ENCODE results near the gene SPRR2E. TPM values are rescaled to one million over a fixed set of nuclear protein-coding genes. Genes with fewer than 3 reads are reported as not detected.

SPRR2E gene
- total and polyA plus RNA-seq, 2 donors from 2014 or later: not detected

DNA sequence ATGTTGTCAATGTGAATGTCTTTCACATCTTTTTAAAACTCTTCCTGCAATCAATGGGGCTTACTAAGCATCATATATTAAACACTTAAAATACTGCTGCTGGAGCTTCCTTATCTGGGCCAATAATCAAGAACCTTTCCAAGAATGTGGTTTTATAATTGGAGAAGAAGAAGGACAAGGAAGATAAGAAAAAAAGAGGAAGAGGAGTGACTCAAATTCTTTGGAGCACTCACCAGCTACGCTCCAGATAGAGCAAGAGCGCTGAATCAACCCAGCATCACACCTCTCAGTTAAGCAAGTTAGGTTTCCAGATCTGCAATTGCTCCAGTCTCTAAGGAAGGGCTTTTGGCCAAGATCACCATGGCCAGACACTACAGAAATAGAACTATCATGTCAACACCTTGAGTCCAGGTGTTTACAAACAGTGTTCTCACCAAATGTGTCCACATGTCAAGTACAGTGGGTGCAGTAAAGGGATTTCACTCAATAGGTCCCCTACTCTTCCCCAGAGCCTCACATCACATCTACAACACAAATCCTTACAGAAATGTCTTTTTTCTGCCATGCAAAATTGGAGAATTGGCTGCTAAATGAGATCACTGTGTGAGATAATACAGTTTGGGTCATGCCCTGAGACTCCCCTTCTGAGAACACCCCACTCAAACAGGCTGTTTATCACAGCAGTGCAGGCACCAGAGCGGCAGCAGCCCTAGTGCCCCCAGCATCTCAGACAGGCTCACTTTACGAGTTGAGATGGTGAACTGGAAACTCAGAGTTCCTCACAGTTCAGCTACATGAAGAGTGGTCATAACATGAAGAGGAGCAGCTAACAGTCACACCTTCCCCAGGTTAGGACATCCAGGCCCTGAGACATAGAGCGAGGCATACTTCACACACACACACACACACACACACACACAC, 21.3 kb downstream of the SPRR2E start:
- Histone ChIP-seq H3K4me3 (ENCODE audit: low read length in 3 of 3) (no peak overlapping the region), H3K9ac (ENCODE audit: low read length in 3 of 3) (no peak overlapping the region), H3K4me1 (ENCODE audit: control insufficient read depth in 2 of 3, insufficient read depth in 2 of 3, low read depth in 1 of 3, low read length in 3 of 3) (no peaks in the 10 kb centered on the region), H3K9me3 (ENCODE audit: control insufficient read depth in 2 of 3, insufficient read depth in 1 of 3, low read length in 3 of 3) (no peaks in the 10 kb centered on the region), H3K27ac (ENCODE audit: low read depth in 2 of 2, low read length in 2 of 2) (no peak overlapping the region), H3K27me3 (ENCODE audit: control insufficient read depth, insufficient read depth, low read length) (no peaks in the 10 kb centered on the region), H3K36me3 (ENCODE audit: control insufficient read depth in 2 of 3, insufficient read depth in 3 of 3, low read length in 3 of 3) (no peaks in the 10 kb centered on the region)
- TF ChIP-seq, protein P1, sequence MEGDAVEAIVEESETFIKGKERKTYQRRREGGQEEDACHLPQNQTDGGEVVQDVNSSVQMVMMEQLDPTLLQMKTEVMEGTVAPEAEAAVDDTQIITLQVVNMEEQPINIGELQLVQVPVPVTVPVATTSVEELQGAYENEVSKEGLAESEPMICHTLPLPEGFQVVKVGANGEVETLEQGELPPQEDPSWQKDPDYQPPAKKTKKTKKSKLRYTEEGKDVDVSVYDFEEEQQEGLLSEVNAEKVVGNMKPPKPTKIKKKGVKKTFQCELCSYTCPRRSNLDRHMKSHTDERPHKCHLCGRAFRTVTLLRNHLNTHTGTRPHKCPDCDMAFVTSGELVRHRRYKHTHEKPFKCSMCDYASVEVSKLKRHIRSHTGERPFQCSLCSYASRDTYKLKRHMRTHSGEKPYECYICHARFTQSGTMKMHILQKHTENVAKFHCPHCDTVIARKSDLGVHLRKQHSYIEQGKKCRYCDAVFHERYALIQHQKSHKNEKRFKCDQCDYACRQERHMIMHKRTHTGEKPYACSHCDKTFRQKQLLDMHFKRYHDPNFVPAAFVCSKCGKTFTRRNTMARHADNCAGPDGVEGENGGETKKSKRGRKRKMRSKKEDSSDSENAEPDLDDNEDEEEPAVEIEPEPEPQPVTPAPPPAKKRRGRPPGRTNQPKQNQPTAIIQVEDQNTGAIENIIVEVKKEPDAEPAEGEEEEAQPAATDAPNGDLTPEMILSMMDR (IDR thresholded peaks at IDR 0.05; ENCODE audit: borderline replicate concordance, extremely low read depth, insufficient read depth): no peak
- FAIRE-seq (no peak), DNase-seq (no peak)
- intact Hi-C loops (cut with DNase I): no loop called here

DNA sequence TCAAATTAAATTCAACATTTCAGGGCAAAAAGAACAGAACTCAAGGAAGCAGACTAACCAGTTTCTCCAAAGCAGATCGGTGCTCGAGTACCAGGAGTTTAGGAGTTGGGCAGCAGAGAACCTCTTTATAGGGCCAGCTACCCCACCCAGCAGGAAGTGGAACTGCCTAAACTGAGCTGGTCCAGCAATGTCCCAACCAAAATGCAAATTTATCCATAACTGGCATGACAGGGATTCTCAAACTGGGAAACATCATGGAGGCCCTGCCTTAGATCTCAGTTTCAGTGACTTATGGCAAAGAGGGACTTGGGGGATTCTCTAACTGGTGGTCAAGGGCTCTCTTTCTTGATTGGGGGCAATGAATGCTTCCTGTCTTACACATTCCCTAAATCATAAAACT, 22.8 kb downstream of the SPRR2E start, which contains the start of gene SPRR2B:
TSS of gene SPRR2B (minus strand) at position 101 of the 400 bp plus-strand sequence. CDS start 772 bp downstream, outside the sequence.
- no peak within 1 kb of the TSS for H3K4me3 ChIP-seq (ENCODE audit: low read length in 3 of 3)
- no peak for FAIRE-seq
- TF ChIP-seq, protein P1 (IDR thresholded peaks at IDR 0.05; ENCODE audit: borderline replicate concordance, extremely low read depth, insufficient read depth): no peak
- no peak within 1 kb of the TSS for H3K27ac ChIP-seq (ENCODE audit: low read depth in 2 of 2, low read length in 2 of 2)
- no peaks in the 10 kb centered on the region for H3K27me3 ChIP-seq (ENCODE audit: control insufficient read depth, insufficient read depth, low read length)
- no peak within 1 kb of the TSS for H3K9ac ChIP-seq (ENCODE audit: low read length in 3 of 3)
- H3K36me3 ChIP-seq (ENCODE audit: control insufficient read depth in 2 of 3, insufficient read depth in 3 of 3, low read length in 3 of 3): no peaks in the 10 kb centered on the region
- no peaks in the 10 kb centered on the region for H3K9me3 ChIP-seq (ENCODE audit: control insufficient read depth in 2 of 3, insufficient read depth in 1 of 3, low read length in 3 of 3)
- DNase-seq: no peak
- intact Hi-C loops (cut with DNase I): no loop called here
- H3K4me1 ChIP-seq (ENCODE audit: control insufficient read depth in 2 of 3, insufficient read depth in 2 of 3, low read depth in 1 of 3, low read length in 3 of 3): no peaks in the 10 kb centered on the region

DNA sequence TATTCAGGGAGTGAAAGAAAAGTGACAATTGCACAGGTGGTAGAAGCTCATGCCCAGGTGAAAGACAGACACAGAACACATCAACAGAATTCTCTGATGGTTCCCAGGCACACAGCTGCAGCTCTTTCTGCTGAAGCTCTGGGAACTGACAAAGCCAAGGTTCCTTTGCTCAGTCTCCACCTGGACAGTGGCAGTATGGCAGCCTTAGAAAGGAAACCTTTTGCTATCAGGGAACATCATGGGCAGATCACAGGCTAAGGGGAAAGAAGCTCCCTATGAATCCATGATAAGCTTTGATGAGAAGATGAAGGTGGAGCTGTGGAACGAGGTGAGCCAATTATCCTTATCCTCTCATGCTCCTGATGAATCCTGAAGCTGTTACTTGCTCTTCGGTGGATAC, 24.1 kb downstream of the SPRR2E start:
- Histone ChIP-seq H3K27me3 (ENCODE audit: control insufficient read depth, insufficient read depth, low read length) (no peaks in the 10 kb centered on the region), H3K9ac (ENCODE audit: low read length in 3 of 3) (no peak overlapping the region), H3K4me1 (ENCODE audit: control insufficient read depth in 2 of 3, insufficient read depth in 2 of 3, low read depth in 1 of 3, low read length in 3 of 3) (no peaks in the 10 kb centered on the region), H3K27ac (ENCODE audit: low read depth in 2 of 2, low read length in 2 of 2) (no peak overlapping the region), H3K36me3 (ENCODE audit: control insufficient read depth in 2 of 3, insufficient read depth in 3 of 3, low read length in 3 of 3) (no peaks in the 10 kb centered on the region), H3K9me3 (ENCODE audit: control insufficient read depth in 2 of 3, insufficient read depth in 1 of 3, low read length in 3 of 3) (no peaks in the 10 kb centered on the region), H3K4me3 (ENCODE audit: low read length in 3 of 3) (no peak overlapping the region)
- no peak for DNase-seq
- TF ChIP-seq, protein P1 (IDR thresholded peaks at IDR 0.05; ENCODE audit: borderline replicate concordance, extremely low read depth, insufficient read depth): no peak
- no peak for FAIRE-seq
- intact Hi-C loops (cut with DNase I): no loop called here

All from kidney (tissue), 14 donors.